22Rv1 (cell line): ENCODE measurements around the gene G3BP1.

Experiments used
- CTCF ChIP-seq: fragments of 450-650 bp; IDR thresholded peaks from 2 replicates; pipeline ENCODE4 v1.5.1; 2017; ENCODE audit warnings: mild to moderate bottlenecking
- ZFX ChIP-seq: fragments of 450-650 bp; IDR thresholded peaks from 2 replicates; pipeline ENCODE4 v1.6.1; 2017; ENCODE audit warnings: antibody characterized with exemption, borderline replicate concordance

GRCh38 chr5:151764801-151765200 is 7.0 kb upstream of the G3BP1 start:
- TF ChIP-seq CTCF (no peak), ZFX (no peak)
